Measurements from ENCODE around the gene KMT2C.
A peak's percentile ranks its signal among the peaks of the same experiment; 100 is the strongest.

KMT2C gene

GRCh38 chr7:152335900-152336571, 99.8 kb downstream of the KMT2C start (continued):
- no peak for TF ChIP-seq ZSCAN4 (tag by site-specific recombination; IDR thresholded peaks at IDR 0.05)

DNA sequence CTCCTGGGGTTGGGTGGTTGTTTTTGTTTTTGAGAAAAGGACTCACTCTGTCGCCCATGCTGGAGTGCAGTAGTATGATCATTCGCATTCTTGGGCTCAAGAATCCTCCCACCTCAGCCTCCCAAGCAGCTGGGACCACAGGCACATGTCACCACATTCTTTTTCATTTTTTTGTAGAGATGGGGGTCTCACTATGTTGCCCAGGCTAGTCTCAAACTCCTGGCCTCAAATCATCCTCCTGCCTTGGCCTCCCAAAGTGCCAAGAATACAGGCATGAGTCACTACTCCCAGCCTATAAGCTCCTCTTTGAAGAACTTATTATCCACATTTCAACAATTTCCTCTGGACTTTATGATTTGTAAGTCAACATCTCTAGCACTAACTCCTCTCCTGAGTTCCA, 102.7 kb downstream of the KMT2C start:
- CTCF ChIA-PET = interaction anchor here (0.6 to 0.9 kb wide), 3 partner anchors 9 to 126 kb away, joined by 3 read pairs; no protein-coding TSS in a partner anchor
- Histone ChIP-seq H3K4me3 (ENCODE audit: low read depth, low read length) (no peak overlapping the region), H3K9me3 (ENCODE audit: control insufficient read depth, insufficient read depth, low read depth, low read length) (no peaks in the 10 kb centered on the region), H3K36me3 (ENCODE audit: control insufficient read depth in 2 of 2, insufficient read depth in 1 of 2, low read length in 2 of 2) (peaks cover 0 to 21% of the 10 kb centered on the region in 2 experiments; a peak in 2 of 3 replicates), H3K27ac (ENCODE audit: extremely low read depth, low read depth, low read length) (no peak overlapping the region), H3K4me1 (ENCODE audit: control insufficient read depth, insufficient read depth, low read length) (no peaks in the 10 kb centered on the region)
- POLR2A ChIA-PET = no interaction called here
- peak; percentile 71 for TF ChIP-seq ZNF121 (tag by site-specific recombination; IDR thresholded peaks at IDR 0.05)
- TF ChIP-seq REPIN1 (tag by site-specific recombination; IDR thresholded peaks at IDR 0.05; ENCODE audit: low read depth) = no peak

DNA sequence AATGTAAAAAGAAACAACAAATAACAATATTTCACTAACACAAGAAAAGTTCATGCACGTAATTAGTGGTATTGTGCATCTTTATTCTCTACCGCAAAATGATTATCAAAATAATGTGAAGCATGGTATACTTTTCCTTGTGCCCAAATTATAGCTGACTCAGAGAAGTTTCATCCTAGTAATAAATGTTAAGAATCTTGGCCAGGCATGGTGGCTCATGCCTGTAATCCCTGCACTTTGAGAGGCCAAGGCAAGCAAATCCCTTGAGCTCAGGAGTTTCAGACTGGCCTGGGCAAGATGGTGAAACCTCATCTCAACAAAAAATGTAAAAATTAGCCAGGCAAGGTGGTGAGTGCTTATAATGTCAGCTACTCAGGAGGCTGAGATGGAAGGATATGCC, 105.0 kb downstream of the KMT2C start:
- CTCF ChIA-PET = interaction anchor here (0.6 to 1.2 kb wide), 3 partner anchors 14 to 376 kb away, joined by 4 read pairs; no protein-coding TSS in a partner anchor
- Histone ChIP-seq H3K27ac (ENCODE audit: extremely low read depth, low read depth, low read length) (no peak overlapping the region), H3K4me3 (ENCODE audit: low read depth, low read length) (no peak overlapping the region), H3K36me3 (ENCODE audit: control insufficient read depth in 2 of 2, insufficient read depth in 1 of 2, low read length in 2 of 2) (peaks cover 3 to 30% of the 10 kb centered on the region in 2 experiments; a peak in 2 of 3 replicates), H3K9me3 (ENCODE audit: control insufficient read depth, insufficient read depth, low read depth, low read length) (no peaks in the 10 kb centered on the region), H3K4me1 (ENCODE audit: control insufficient read depth, insufficient read depth, low read length) (no peaks in the 10 kb centered on the region)
- POLR2A ChIA-PET = no interaction called here
- TF ChIP-seq ZNF2 (tag by site-specific recombination; IDR thresholded peaks at IDR 0.05) = no peak
- TF ChIP-seq ZNF785 (tag by site-specific recombination; IDR thresholded peaks at IDR 0.05) = no peak
- TF ChIP-seq, protein P1, sequence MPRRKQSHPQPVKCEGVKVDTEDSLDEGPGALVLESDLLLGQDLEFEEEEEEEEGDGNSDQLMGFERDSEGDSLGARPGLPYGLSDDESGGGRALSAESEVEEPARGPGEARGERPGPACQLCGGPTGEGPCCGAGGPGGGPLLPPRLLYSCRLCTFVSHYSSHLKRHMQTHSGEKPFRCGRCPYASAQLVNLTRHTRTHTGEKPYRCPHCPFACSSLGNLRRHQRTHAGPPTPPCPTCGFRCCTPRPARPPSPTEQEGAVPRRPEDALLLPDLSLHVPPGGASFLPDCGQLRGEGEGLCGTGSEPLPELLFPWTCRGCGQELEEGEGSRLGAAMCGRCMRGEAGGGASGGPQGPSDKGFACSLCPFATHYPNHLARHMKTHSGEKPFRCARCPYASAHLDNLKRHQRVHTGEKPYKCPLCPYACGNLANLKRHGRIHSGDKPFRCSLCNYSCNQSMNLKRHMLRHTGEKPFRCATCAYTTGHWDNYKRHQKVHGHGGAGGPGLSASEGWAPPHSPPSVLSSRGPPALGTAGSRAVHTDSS (tag by site-specific recombination; IDR thresholded peaks at IDR 0.05) = no peak
- no peak for TF ChIP-seq TCF7L2 (IDR thresholded peaks at IDR 0.05; ENCODE audit: borderline replicate concordance, low read depth, low read length)
- no peak for TF ChIP-seq ZXDB (tag by site-specific recombination; IDR thresholded peaks at IDR 0.05)
- no peak for TF ChIP-seq ZNF677 (tag by site-specific recombination; IDR thresholded peaks at IDR 0.05)
- TF ChIP-seq ZSCAN16 (tag by site-specific recombination; IDR thresholded peaks at IDR 0.05) = no peak
- no peak for TF ChIP-seq ZBTB7A (tag by site-specific recombination; IDR thresholded peaks at IDR 0.05; ENCODE audit: low read depth)
- TF ChIP-seq, protein P2, sequence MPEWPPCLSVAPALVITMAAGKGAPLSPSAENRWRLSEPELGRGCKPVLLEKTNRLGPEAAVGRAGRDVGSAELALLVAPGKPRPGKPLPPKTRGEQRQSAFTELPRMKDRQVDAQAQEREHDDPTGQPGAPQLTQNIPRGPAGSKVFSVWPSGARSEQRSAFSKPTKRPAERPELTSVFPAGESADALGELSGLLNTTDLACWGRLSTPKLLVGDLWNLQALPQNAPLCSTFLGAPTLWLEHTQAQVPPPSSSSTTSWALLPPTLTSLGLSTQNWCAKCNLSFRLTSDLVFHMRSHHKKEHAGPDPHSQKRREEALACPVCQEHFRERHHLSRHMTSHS (tag by site-specific recombination; IDR thresholded peaks at IDR 0.05) = no peak
- TF ChIP-seq ZNF514 (tag by site-specific recombination; IDR thresholded peaks at IDR 0.05) = no peak
- no peak for TF ChIP-seq ZNF341 (tag by site-specific recombination; IDR thresholded peaks at IDR 0.05; ENCODE audit: low read depth)
- TF ChIP-seq, protein P3, sequence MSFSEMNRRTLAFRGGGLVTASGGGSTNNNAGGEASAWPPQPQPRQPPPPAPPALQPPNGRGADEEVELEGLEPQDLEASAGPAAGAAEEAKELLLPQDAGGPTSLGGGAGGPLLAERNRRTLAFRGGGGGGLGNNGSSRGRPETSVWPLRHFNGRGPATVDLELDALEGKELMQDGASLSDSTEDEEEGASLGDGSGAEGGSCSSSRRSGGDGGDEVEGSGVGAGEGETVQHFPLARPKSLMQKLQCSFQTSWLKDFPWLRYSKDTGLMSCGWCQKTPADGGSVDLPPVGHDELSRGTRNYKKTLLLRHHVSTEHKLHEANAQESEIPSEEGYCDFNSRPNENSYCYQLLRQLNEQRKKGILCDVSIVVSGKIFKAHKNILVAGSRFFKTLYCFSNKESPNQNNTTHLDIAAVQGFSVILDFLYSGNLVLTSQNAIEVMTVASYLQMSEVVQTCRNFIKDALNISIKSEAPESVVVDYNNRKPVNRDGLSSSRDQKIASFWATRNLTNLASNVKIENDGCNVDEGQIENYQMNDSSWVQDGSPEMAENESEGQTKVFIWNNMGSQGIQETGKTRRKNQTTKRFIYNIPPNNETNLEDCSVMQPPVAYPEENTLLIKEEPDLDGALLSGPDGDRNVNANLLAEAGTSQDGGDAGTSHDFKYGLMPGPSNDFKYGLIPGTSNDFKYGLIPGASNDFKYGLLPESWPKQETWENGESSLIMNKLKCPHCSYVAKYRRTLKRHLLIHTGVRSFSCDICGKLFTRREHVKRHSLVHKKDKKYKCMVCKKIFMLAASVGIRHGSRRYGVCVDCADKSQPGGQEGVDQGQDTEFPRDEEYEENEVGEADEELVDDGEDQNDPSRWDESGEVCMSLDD (tag by site-specific recombination; IDR thresholded peaks at IDR 0.05) = no peak
- no peak for TF ChIP-seq ZNF18 (tag by site-specific recombination; IDR thresholded peaks at IDR 0.05)
- no peak for TF ChIP-seq KLF8 (tag by site-specific recombination; IDR thresholded peaks at IDR 0.05)
- TF ChIP-seq ZNF132 (tag by site-specific recombination; IDR thresholded peaks at IDR 0.05; ENCODE audit: borderline replicate concordance) = no peak
- TF ChIP-seq ZNF626 (tag by site-specific recombination; IDR thresholded peaks at IDR 0.05) = no peak
- no peak for TF ChIP-seq PRDM10 (tag by site-specific recombination; IDR thresholded peaks at IDR 0.05)
- TF ChIP-seq ZNF768 (tag by site-specific recombination; IDR thresholded peaks at IDR 0.05) = no peak
